GM23338 (cell line): ENCODE measurements around the gene SAMD11.

Experiments
- EZH2phosphoT487 ChIP-seq: fragments of 200-600 bp; sonication (generic); IDR thresholded peaks from one replicate; pipeline ENCODE4 v1.8.1; 2018; ENCODE audit warnings: antibody characterized with exemption; ENCODE audit not compliant: unreplicated experiment
- TF ChIP-seq, protein P1 (sequence below), 2 experiments: fragments of 200-600 bp in 1 of 2; sonication (generic) in 1 of 2; conservative IDR thresholded peaks; 2 replicates each; pipeline versions ENCODE4 v1.5.1 to v1.6.1; 2016 to 2017; ENCODE audit warnings: antibody characterized with exemption in 2 of 2, low read depth in 2 of 2, mild to moderate bottlenecking in 2 of 2, moderate library complexity in 1 of 2

DNA sequence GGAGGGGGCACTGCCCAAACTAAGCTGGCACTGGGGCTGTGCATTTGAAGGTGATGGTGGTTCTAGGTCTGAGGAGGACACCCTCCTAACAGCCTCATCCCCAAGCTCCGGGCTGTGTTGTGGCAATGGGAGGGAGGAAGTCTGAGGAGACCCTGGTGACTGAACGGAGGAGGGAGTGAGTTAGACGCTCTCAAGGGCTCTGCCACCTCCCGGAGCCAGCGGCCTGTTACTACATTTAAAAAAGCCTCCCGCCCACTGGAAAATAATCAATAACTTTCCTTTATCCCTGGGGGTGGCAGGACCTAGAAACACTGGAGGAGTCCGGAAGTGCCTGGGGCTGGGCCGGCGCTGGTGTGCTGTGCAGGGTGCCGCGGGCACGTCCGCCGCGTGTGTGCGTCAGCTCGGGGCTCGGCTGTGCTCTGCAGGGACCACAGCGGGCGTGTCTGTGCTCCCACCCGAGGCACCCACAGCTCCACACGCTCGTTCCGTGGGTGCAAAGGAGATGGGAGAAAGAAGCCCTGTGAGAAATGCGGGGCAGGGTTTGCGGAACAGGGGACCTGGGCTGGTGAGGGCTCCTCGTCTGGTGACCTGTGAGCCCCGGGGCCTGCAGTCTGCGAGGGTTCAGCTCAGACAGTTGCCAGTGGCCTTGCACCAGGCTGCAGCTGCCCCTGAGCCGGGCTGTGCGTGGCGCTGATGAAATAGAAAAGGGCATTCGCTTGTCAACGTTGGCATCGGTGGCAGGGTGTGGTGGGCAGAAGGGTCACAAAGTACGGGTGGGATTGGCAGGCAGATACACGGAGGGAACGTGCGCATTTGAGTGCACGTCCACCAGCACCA is 5.3 kb downstream of the SAMD11 start:
- TF ChIP-seq, protein P1, sequence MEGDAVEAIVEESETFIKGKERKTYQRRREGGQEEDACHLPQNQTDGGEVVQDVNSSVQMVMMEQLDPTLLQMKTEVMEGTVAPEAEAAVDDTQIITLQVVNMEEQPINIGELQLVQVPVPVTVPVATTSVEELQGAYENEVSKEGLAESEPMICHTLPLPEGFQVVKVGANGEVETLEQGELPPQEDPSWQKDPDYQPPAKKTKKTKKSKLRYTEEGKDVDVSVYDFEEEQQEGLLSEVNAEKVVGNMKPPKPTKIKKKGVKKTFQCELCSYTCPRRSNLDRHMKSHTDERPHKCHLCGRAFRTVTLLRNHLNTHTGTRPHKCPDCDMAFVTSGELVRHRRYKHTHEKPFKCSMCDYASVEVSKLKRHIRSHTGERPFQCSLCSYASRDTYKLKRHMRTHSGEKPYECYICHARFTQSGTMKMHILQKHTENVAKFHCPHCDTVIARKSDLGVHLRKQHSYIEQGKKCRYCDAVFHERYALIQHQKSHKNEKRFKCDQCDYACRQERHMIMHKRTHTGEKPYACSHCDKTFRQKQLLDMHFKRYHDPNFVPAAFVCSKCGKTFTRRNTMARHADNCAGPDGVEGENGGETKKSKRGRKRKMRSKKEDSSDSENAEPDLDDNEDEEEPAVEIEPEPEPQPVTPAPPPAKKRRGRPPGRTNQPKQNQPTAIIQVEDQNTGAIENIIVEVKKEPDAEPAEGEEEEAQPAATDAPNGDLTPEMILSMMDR (conservative IDR thresholded peaks at IDR 0.05; ENCODE audit: low read depth in 2 of 2): no peak; a peak in 1 of 4 replicates
- no peak for TF ChIP-seq EZH2phosphoT487
